Measurements from ENCODE around the gene BCAS1. TPM values are rescaled to one million over a fixed set of nuclear protein-coding genes. Genes with fewer than 3 reads are reported as not detected.

BCAS1 gene
- total RNA-seq, 1 experiment from 2014 or later = 0.17 TPM

GRCh38 chr20:53949319-53949839, 121.0 kb downstream of the BCAS1 start:
- CTCF ChIA-PET = interaction anchor here (1.0 kb wide), 1 partner anchor 9 kb away, joined by 3 read pairs; no protein-coding TSS in a partner anchor
- no TSS peak for BruUV-seq (replicated peaks)
- intact Hi-C loops (cut with micrococcal nuclease) = loop anchor here (10.0 kb wide), 1 partner anchor 725 kb away; no protein-coding TSS in a partner anchor
- H3K27me3 ChIP-seq (ENCODE audit: insufficient read depth, low read length) = no peaks in the 10 kb centered on the region
- H3K9me2 ChIP-seq (ENCODE audit: insufficient read depth) = no peaks in the 10 kb centered on the region
- H2AFZ ChIP-seq (ENCODE audit: low read depth, low read length, poor library complexity, severe bottlenecking) = no peak overlapping the region
- H3K79me2 ChIP-seq (ENCODE audit: insufficient read depth, low read length) = no peaks in the 10 kb centered on the region
- RAD21 ChIA-PET (ENCODE audit: low non-redundant PET in 1 of 2, low total read pairs in 2 of 2, uncharacterized antibody in 2 of 2, unreplicated experiment in 2 of 2) = no interaction called here
- H3K36me3 ChIP-seq (ENCODE audit: control insufficient read depth in 1 of 2, insufficient read depth in 2 of 2, low read length in 2 of 2) = no peaks in the 10 kb centered on the region
- no peak overlapping the region for H3K9ac ChIP-seq (ENCODE audit: low read length)
- POLR2A ChIA-PET = no interaction called here
- ATAC-seq = peak; percentile 50
- H3K4me2 ChIP-seq (ENCODE audit: low read length) = peak overlapping the region; percentile 41
- peaks cover 6 to 15% of the 10 kb centered on the region in 2 experiments; a peak in 2 of 4 replicates for H3K4me1 ChIP-seq (ENCODE audit: control insufficient read depth in 1 of 2, insufficient read depth in 2 of 2, low read length in 2 of 2)
- H3K4me3 ChIP-seq (replicated peaks in 1 of 2; ENCODE audit: low read depth in 1 of 2, low read length in 2 of 2) = no peak overlapping the region
- no peak overlapping the region for H3K27ac ChIP-seq (ENCODE audit: low read depth, low read length)
- no peaks in the 10 kb centered on the region for H3K9me3 ChIP-seq (ENCODE audit: control insufficient read depth in 1 of 2, insufficient read depth in 1 of 2, low read depth in 1 of 2, low read length in 2 of 2)
- TF ChIP-seq EGR1 (IDR thresholded peaks at IDR 0.05; ENCODE audit: low read depth) (no peak), POLR2AphosphoS5 (IDR thresholded peaks at IDR 0.05; ENCODE audit: low read depth, low read length) (no peak), ELF1 (IDR thresholded peaks at IDR 0.05; ENCODE audit: borderline replicate concordance, low read depth) (no peak), JUND (IDR thresholded peaks at IDR 0.05) (no peak), MAX (IDR thresholded peaks at IDR 0.05) (peak; percentile 33; the same call in 1 of the 2 replicates), SRF (IDR thresholded peaks at IDR 0.05; ENCODE audit: low read depth) (no peak), POLR2A (IDR thresholded peaks at IDR 0.05; ENCODE audit: borderline replicate concordance, extremely low read depth, insufficient read depth, insufficient read length) (no peak)
- H4K20me1 ChIP-seq (ENCODE audit: insufficient read depth) = no peaks in the 10 kb centered on the region
- DNase-seq (ENCODE audit: low read depth, low spot score) = no peak

DNA sequence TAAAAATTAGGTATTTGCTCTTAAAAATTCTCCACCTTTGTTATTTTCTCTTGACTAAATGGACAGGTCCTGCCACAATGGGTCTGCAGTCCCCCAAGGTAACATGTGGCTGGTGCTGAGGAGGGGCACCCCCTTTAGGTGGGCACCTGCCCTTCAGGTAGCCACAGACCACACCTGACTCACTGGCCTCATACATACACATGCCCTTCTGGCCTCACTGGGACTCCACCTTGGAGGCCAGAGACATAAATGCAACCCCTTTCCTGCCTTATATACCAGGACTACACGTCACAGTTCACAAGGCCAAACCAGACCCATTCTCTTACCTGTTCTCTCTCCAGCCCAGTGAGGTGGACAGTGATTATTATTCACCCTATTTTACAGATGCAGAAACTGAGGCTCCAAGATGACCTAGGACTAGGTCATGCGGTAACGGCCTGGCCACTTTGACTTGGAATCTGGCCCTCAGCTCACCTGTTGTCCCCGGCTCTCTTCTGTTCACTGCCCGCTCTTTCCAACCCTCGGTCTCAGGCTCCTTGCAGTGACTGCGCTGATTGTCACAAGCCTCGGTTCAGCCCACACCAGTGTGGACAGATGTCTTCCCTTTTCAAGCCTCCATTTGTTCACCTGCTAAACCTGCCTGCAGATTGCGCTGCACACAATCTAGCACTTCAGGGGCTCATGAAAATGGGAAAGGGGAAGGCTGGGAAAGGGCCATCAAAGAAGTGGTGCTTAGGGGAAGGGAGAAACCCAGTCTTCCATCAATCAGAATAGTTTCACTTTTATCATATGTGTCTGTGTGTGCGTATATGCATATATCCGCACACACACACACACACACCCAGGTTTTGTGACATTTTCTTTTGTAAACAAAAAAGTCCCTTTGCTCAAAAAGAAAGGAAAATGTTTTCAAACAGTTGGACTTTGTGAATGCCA, 121.7 kb downstream of the BCAS1 start:
- Histone ChIP-seq H3K79me2 (ENCODE audit: insufficient read depth, low read length) (no peaks in the 10 kb centered on the region), H3K27me3 (ENCODE audit: insufficient read depth, low read length) (no peaks in the 10 kb centered on the region), H2AFZ (ENCODE audit: low read depth, low read length, poor library complexity, severe bottlenecking) (no peak overlapping the region), H3K4me3 (replicated peaks in 1 of 2; ENCODE audit: low read depth in 1 of 2, low read length in 2 of 2) (no peak overlapping the region), H3K9ac (ENCODE audit: low read length) (no peak overlapping the region), H3K27ac (ENCODE audit: low read depth, low read length) (no peak overlapping the region), H3K9me3 (ENCODE audit: control insufficient read depth in 1 of 2, insufficient read depth in 1 of 2, low read depth in 1 of 2, low read length in 2 of 2) (no peaks in the 10 kb centered on the region), H3K4me1 (ENCODE audit: control insufficient read depth in 1 of 2, insufficient read depth in 2 of 2, low read length in 2 of 2) (peaks cover 6 to 15% of the 10 kb centered on the region in 2 experiments; a peak in 2 of 4 replicates), H3K36me3 (ENCODE audit: control insufficient read depth in 1 of 2, insufficient read depth in 2 of 2, low read length in 2 of 2) (no peaks in the 10 kb centered on the region), H3K9me2 (ENCODE audit: insufficient read depth) (no peaks in the 10 kb centered on the region), H4K20me1 (ENCODE audit: insufficient read depth) (no peaks in the 10 kb centered on the region), H3K4me2 (ENCODE audit: low read length) (peak overlapping the region; percentile 41)
- CTCF ChIA-PET = no interaction called here
- no TSS peak for BruUV-seq (replicated peaks)
- ATAC-seq = no peak
- RAD21 ChIA-PET (ENCODE audit: low non-redundant PET in 1 of 2, low total read pairs in 2 of 2, uncharacterized antibody in 2 of 2, unreplicated experiment in 2 of 2) = no interaction called here
- intact Hi-C loops (cut with micrococcal nuclease) = loop anchor here (10.0 kb wide), 1 partner anchor 724 kb away; no protein-coding TSS in a partner anchor
- POLR2A ChIA-PET = no interaction called here
- no peak for DNase-seq (ENCODE audit: low read depth, low spot score)
- TF ChIP-seq EZH2phosphoT487 (IDR thresholded peaks at IDR 0.05; ENCODE audit: borderline replicate concordance) (no peak), FOSL1 (IDR thresholded peaks at IDR 0.05; ENCODE audit: low read depth) (no peak), EZH2 (IDR thresholded peaks at IDR 0.05) (no peak), SRF (IDR thresholded peaks at IDR 0.05; ENCODE audit: low read depth) (no peak), POLR2AphosphoS5 (IDR thresholded peaks at IDR 0.05; ENCODE audit: low read depth, low read length) (no peak), TCF7L2 (IDR thresholded peaks at IDR 0.05; ENCODE audit: borderline replicate concordance, extremely low read depth, insufficient read depth, insufficient read length) (no peak), MAX (IDR thresholded peaks at IDR 0.05) (no peak), YY1 (IDR thresholded peaks at IDR 0.05; ENCODE audit: extremely low read depth, insufficient replicate concordance, low read depth, low read length) (no peak), ZNF274 (IDR thresholded peaks at IDR 0.05; ENCODE audit: low read depth, low read length) (no peak), ZFX (IDR thresholded peaks at IDR 0.05) (no peak), JUND (IDR thresholded peaks at IDR 0.05) (no peak), CEBPB (IDR thresholded peaks at IDR 0.05; ENCODE audit: low read depth) (no peak), POLR2A (IDR thresholded peaks at IDR 0.05; ENCODE audit: borderline replicate concordance, extremely low read depth, insufficient read depth, insufficient read length) (no peak)
- TF ChIP-seq, protein P1, sequence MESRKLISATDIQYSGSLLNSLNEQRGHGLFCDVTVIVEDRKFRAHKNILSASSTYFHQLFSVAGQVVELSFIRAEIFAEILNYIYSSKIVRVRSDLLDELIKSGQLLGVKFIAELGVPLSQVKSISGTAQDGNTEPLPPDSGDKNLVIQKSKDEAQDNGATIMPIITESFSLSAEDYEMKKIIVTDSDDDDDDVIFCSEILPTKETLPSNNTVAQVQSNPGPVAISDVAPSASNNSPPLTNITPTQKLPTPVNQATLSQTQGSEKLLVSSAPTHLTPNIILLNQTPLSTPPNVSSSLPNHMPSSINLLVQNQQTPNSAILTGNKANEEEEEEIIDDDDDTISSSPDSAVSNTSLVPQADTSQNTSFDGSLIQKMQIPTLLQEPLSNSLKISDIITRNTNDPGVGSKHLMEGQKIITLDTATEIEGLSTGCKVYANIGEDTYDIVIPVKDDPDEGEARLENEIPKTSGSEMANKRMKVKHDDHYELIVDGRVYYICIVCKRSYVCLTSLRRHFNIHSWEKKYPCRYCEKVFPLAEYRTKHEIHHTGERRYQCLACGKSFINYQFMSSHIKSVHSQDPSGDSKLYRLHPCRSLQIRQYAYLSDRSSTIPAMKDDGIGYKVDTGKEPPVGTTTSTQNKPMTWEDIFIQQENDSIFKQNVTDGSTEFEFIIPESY (IDR thresholded peaks at IDR 0.05; ENCODE audit: extremely low read depth, insufficient replicate concordance, low read length) = no peak
